H1 (cell line): Measurements from ENCODE around the gene KCNMB2.

Source experiments
- ATF3 ChIP-seq: IDR thresholded peaks from 2 replicates; pipeline ENCODE4 v1.6.1; 2011; ENCODE audit warnings: low read depth, mild to moderate bottlenecking, low read length; ENCODE audit not compliant: insufficient read depth
- CEBPB ChIP-seq: IDR thresholded peaks from 2 replicates; pipeline ENCODE4 v1.6.1; 2012; ENCODE audit warnings: low read depth, low read length
- CTCF ChIP-seq, 3 experiments: IDR thresholded peaks; 1 replicate in 2 of 3; 2 replicates in 1 of 3; pipeline versions ENCODE4 v1.5.1 to v1.6.1; 2011; ENCODE audit warnings: low read length in 3 of 3, mild to moderate bottlenecking in 3 of 3, inconsistent platforms in 2 of 3, low read depth in 1 of 3, moderate library complexity in 1 of 3; ENCODE audit not compliant: insufficient read depth in 1 of 3; ENCODE audit errors: control extremely low read depth in 1 of 3
- EP300 ChIP-seq, 2 experiments: IDR thresholded peaks; 1 replicate in 1 of 2; 2 replicates in 1 of 2; pipeline ENCODE4 v1.6.1; 2011 to 2012; ENCODE audit warnings: low read depth in 2 of 2, low read length in 2 of 2, mild to moderate bottlenecking in 2 of 2, borderline replicate concordance in 1 of 2, inconsistent platforms in 1 of 2, moderate library complexity in 1 of 2
- JUN ChIP-seq: IDR thresholded peaks from 2 replicates; pipeline ENCODE4 v1.6.1; 2011; ENCODE audit warnings: low read depth, mild to moderate bottlenecking, improper control_type of control experiment, low read length
- KDM5A ChIP-seq: fragments of 200-600 bp; IDR thresholded peaks from 2 replicates; pipeline ENCODE4 v1.7.1; 2012; ENCODE audit warnings: mild to moderate bottlenecking, low read length, inconsistent platforms, mixed read lengths
- POLR2A ChIP-seq, 2 experiments: IDR thresholded peaks; 1 replicate in 1 of 2; 2 replicates in 1 of 2; pipeline ENCODE4 v1.6.1; 2011; ENCODE audit warnings: low read depth in 2 of 2, low read length in 2 of 2, mild to moderate bottlenecking in 2 of 2; ENCODE audit errors: control extremely low read depth in 1 of 2
- POLR2AphosphoS5 ChIP-seq: IDR thresholded peaks from 2 replicates; pipeline ENCODE4 v1.6.1; 2011; ENCODE audit warnings: low read depth, low read length
- SAP30 ChIP-seq: fragments of 300-600 bp; sonication (generic); IDR thresholded peaks from 2 replicates; pipeline ENCODE4 v1.7.1; 2012; ENCODE audit warnings: low read length, moderate library complexity, mild to moderate bottlenecking, inconsistent platforms; ENCODE audit not compliant: insufficient read depth, insufficient replicate concordance
- SIN3A ChIP-seq, 2 experiments: IDR thresholded peaks in 1 of 2; conservative IDR thresholded peaks in 1 of 2; 2 replicates each; pipeline ENCODE4 v1.6.1; 2011 to 2012; ENCODE audit warnings: low read length in 2 of 2, improper control_type of control experiment in 1 of 2, low read depth in 1 of 2, mild to moderate bottlenecking in 1 of 2
- SP2 ChIP-seq: IDR thresholded peaks from 2 replicates; pipeline ENCODE4 v1.6.1; 2012; ENCODE audit warnings: mild to moderate bottlenecking, low read length, inconsistent platforms
- TCF12 ChIP-seq: IDR thresholded peaks from 2 replicates; pipeline ENCODE4 v1.6.1; 2011; ENCODE audit warnings: low read depth, mild to moderate bottlenecking, low read length
- USF2 ChIP-seq: IDR thresholded peaks from 2 replicates; pipeline ENCODE4 v1.6.1; 2011; ENCODE audit warnings: low read length, improper control_type of control experiment

GRCh38 chr3:178631950-178632349 lies 95.7 kb downstream of the KCNMB2 start:
- TF ChIP-seq EP300 (IDR thresholded peaks at IDR 0.05; ENCODE audit: borderline replicate concordance in 1 of 2, low read depth in 2 of 2, low read length in 2 of 2) (no peak), CTCF (IDR thresholded peaks at IDR 0.05; ENCODE audit: control extremely low read depth in 1 of 3, insufficient read depth in 1 of 3, low read depth in 1 of 3, low read length in 3 of 3) (no peak), SIN3A (conservative IDR thresholded peaks at IDR 0.05 in 1 of 2, IDR thresholded peaks at IDR 0.05 in 1 of 2; ENCODE audit: low read depth in 1 of 2, low read length in 2 of 2) (no peak), CEBPB (no peak), SP2 (no peak), POLR2A (IDR thresholded peaks at IDR 0.05; ENCODE audit: control extremely low read depth in 1 of 2, low read depth in 2 of 2, low read length in 2 of 2) (no peak), POLR2AphosphoS5 (no peak), SAP30 (no peak), USF2 (no peak), ATF3 (no peak), KDM5A (no peak), TCF12 (no peak), JUN (no peak)
